ENCODE measurements around the gene CPA5. TPM values are rescaled to one million over a fixed set of nuclear protein-coding genes. Genes with fewer than 3 reads are reported as not detected.

The CPA5 gene
- polyA plus RNA-seq, 1 of the 3 experiments (the other 2 are of a cell fraction): 1.3 TPM

- H3K4me2 ChIP-seq: peak overlapping the region; percentile 9; the same call in 1 of the 2 replicates
- peaks cover 10% of the 10 kb centered on the region for H3F3A ChIP-seq (replicated peaks; ENCODE audit: insufficient read depth)
- H3K9me2 ChIP-seq: no peaks in the 10 kb centered on the region
- H3K9ac ChIP-seq: peak overlapping the region; percentile 40
- no peaks in the 10 kb centered on the region for H3K79me2 ChIP-seq (ENCODE audit: insufficient read depth)
- WGBS (ENCODE audit: low lambda C conversion rate): 92% methylated on average over 11 of the region's 11 CpGs
- no peaks in the 10 kb centered on the region for H3K27me3 ChIP-seq (ENCODE audit: insufficient read depth)
- H3K36me3 ChIP-seq (replicated peaks in 1 of 2; ENCODE audit: control insufficient read depth in 1 of 2, insufficient read depth in 2 of 2, low read length in 1 of 2): no peaks in the 10 kb centered on the region
- CTCF ChIA-PET: interaction anchor here (0.8 to 0.9 kb wide), 2 partner anchors 18 to 25 kb away, joined by 3 read pairs; no protein-coding TSS in a partner anchor
- H3K4me1 ChIP-seq (ENCODE audit: control insufficient read depth in 1 of 2, insufficient read depth in 2 of 2, low read depth in 1 of 2, low read length in 1 of 2): peaks cover 39 to 44% of the 10 kb centered on the region in 2 experiments
- no peak for TF ChIP-seq GATA2 (CRISPR knock-in tag; IDR thresholded peaks at IDR 0.05)
- H2AFZ ChIP-seq (ENCODE audit: low read depth): peak overlapping the region; percentile 73; the same call in 1 of the 2 replicates
- no peak for DNase-seq
- H4K20me1 ChIP-seq (ENCODE audit: insufficient read depth): no peaks in the 10 kb centered on the region
- H3K4me3 ChIP-seq (ENCODE audit: low read depth in 2 of 2, low read length in 1 of 2): no peak overlapping the region
- H3K9me3 ChIP-seq: no peaks in the 10 kb centered on the region
- POLR2A ChIA-PET: no interaction called here
- H3K27ac ChIP-seq (ENCODE audit: low read depth in 2 of 2, low read length in 1 of 2): peak overlapping the region; percentile 80 to 88
Observed at GRCh38 chr7:130372402-130373165, 28.0 kb downstream of the CPA5 start.

- POLR2A ChIA-PET: no interaction called here
- H2AFZ ChIP-seq (ENCODE audit: low read depth): no peak overlapping the region
- H3K4me3 ChIP-seq (ENCODE audit: low read depth in 2 of 2, low read length in 1 of 2): no peak overlapping the region
- CTCF ChIA-PET: no interaction called here
- peaks cover 28 to 30% of the 10 kb centered on the region in 2 experiments for H3K4me1 ChIP-seq (ENCODE audit: control insufficient read depth in 1 of 2, insufficient read depth in 2 of 2, low read depth in 1 of 2, low read length in 1 of 2)
- no peaks in the 10 kb centered on the region for H3K27me3 ChIP-seq (ENCODE audit: insufficient read depth)
- no peak overlapping the region for H3K4me2 ChIP-seq
- no peaks in the 10 kb centered on the region for H3K36me3 ChIP-seq (replicated peaks in 1 of 2; ENCODE audit: control insufficient read depth in 1 of 2, insufficient read depth in 2 of 2, low read length in 1 of 2)
- TF ChIP-seq RCOR1 (IDR thresholded peaks at IDR 0.05; ENCODE audit: low read length): no peak
- no peak for TF ChIP-seq TEAD4 (IDR thresholded peaks at IDR 0.05; ENCODE audit: borderline replicate concordance, insufficient read depth)
- TF ChIP-seq NFIC (IDR thresholded peaks at IDR 0.05; ENCODE audit: borderline replicate concordance): no peak
- TF ChIP-seq FOXJ3 (CRISPR knock-in tag; IDR thresholded peaks at IDR 0.05): no peak
- no peak for TF ChIP-seq EZH2phosphoT487 (IDR thresholded peaks at IDR 0.05; ENCODE audit: borderline replicate concordance, low read depth)
- no peak for TF ChIP-seq USF2 (IDR thresholded peaks at IDR 0.05; ENCODE audit: borderline replicate concordance, low read depth, low read length)
- TF ChIP-seq GABPA (IDR thresholded peaks at IDR 0.05; ENCODE audit: low read depth): no peak
- no peak for TF ChIP-seq MEF2A (IDR thresholded peaks at IDR 0.05; ENCODE audit: borderline replicate concordance, low read depth)
- no peak for TF ChIP-seq YY1 (IDR thresholded peaks at IDR 0.05; ENCODE audit: low read depth)
- TF ChIP-seq TCF12 (IDR thresholded peaks at IDR 0.05): no peak
- no peak for TF ChIP-seq ZBTB33 (IDR thresholded peaks at IDR 0.05; ENCODE audit: borderline replicate concordance, low read depth)
- no peak for TF ChIP-seq FOXM1 (IDR thresholded peaks at IDR 0.05; ENCODE audit: low read depth)
- no peak for TF ChIP-seq REST (IDR thresholded peaks at IDR 0.05; ENCODE audit: low read depth, low read length)
- no peak for TF ChIP-seq TAF1 (IDR thresholded peaks at IDR 0.05; ENCODE audit: borderline replicate concordance, low read depth, low read length)
- no peak for TF ChIP-seq POLR2AphosphoS5 (IDR thresholded peaks at IDR 0.05; ENCODE audit: low read depth, low read length)
- TF ChIP-seq EP300 (IDR thresholded peaks at IDR 0.05; ENCODE audit: borderline replicate concordance in 1 of 2, low read depth in 1 of 2, low read length in 1 of 2): no peak
- no peaks in the 10 kb centered on the region for H3K79me2 ChIP-seq (ENCODE audit: insufficient read depth)
- peaks cover 10% of the 10 kb centered on the region for H3F3A ChIP-seq (replicated peaks; ENCODE audit: insufficient read depth)
- H3K9me2 ChIP-seq: no peaks in the 10 kb centered on the region
- 82% methylated on average over 6 of the region's 6 CpGs for WGBS (ENCODE audit: low lambda C conversion rate)
- DNase-seq: no peak
- no peaks in the 10 kb centered on the region for H3K9me3 ChIP-seq
- no peak overlapping the region for H3K9ac ChIP-seq
- H3K27ac ChIP-seq (ENCODE audit: low read depth in 2 of 2, low read length in 1 of 2): peak overlapping the region in 1 of 2 experiments; percentile 88; a peak in 1 of 4 replicates
- H4K20me1 ChIP-seq (ENCODE audit: insufficient read depth): no peaks in the 10 kb centered on the region
Observed at GRCh38 chr7:130374507-130374906, 29.9 kb downstream of the CPA5 start.

Data from SK-N-SH (cell line).